HEK293 (cell line): Measurements from ENCODE around the gene ZBTB1.

ENCODE experiments used
- GLIS2 ChIP-seq: fragments of 450-650 bp; formaldehyde crosslinking; IDR thresholded peaks from 2 replicates; pipeline ENCODE4 v1.5.1; 2016; ENCODE audit warnings: missing biosample characterization, missing genetic modification characterization
- KLF1 ChIP-seq: fragments of 450-650 bp; formaldehyde crosslinking; IDR thresholded peaks from 2 replicates; pipeline ENCODE4 v1.5.1; 2016; ENCODE audit warnings: missing biosample characterization, missing genetic modification characterization
- MYNN ChIP-seq: fragments of 450-650 bp; formaldehyde crosslinking; IDR thresholded peaks from 2 replicates; pipeline ENCODE4 v1.5.1; 2016; ENCODE audit warnings: missing biosample characterization, missing genetic modification characterization, borderline replicate concordance
- RBAK ChIP-seq: fragments of 450-650 bp; formaldehyde crosslinking; IDR thresholded peaks from 2 replicates; pipeline ENCODE4 v1.5.1; 2016; ENCODE audit warnings: missing biosample characterization, missing genetic modification characterization
- SALL2 ChIP-seq: fragments of 450-650 bp; formaldehyde crosslinking; IDR thresholded peaks from 2 replicates; pipeline ENCODE4 v1.5.0; 2017; ENCODE audit warnings: missing biosample characterization, mild to moderate bottlenecking, missing genetic modification characterization, borderline replicate concordance
- SP7 ChIP-seq: fragments of 450-650 bp; formaldehyde crosslinking; IDR thresholded peaks from 2 replicates; pipeline ENCODE4 v1.5.1; 2016; ENCODE audit warnings: missing biosample characterization, missing genetic modification characterization
- ZBTB1 ChIP-seq: fragments of 450-650 bp; formaldehyde crosslinking; IDR thresholded peaks from 2 replicates; pipeline ENCODE4 v1.5.1; 2016; ENCODE audit warnings: missing biosample characterization, missing genetic modification characterization
- ZBTB48 ChIP-seq: fragments of 450-650 bp; formaldehyde crosslinking; IDR thresholded peaks from 2 replicates; pipeline ENCODE4 v1.5.1; 2016; ENCODE audit warnings: missing biosample characterization, missing genetic modification characterization
- ZFP37 ChIP-seq: fragments of 450-650 bp; formaldehyde crosslinking; IDR thresholded peaks from 2 replicates; pipeline ENCODE4 v1.5.1; 2016; ENCODE audit warnings: missing biosample characterization, missing genetic modification characterization
- ZFP41 ChIP-seq: fragments of 450-650 bp; formaldehyde crosslinking; IDR thresholded peaks from 2 replicates; pipeline ENCODE4 v1.5.1; 2016; ENCODE audit warnings: missing biosample characterization, missing genetic modification characterization, borderline replicate concordance
- ZIC2 ChIP-seq: fragments of 450-650 bp; formaldehyde crosslinking; IDR thresholded peaks from 2 replicates; pipeline ENCODE4 v1.5.1; 2016; ENCODE audit warnings: missing biosample characterization, missing genetic modification characterization
- ZNF341 ChIP-seq: fragments of 450-650 bp; formaldehyde crosslinking; IDR thresholded peaks from 2 replicates; pipeline ENCODE4; 2016; ENCODE audit warnings: low read depth, missing biosample characterization, missing genetic modification characterization
- ZNF394 ChIP-seq: fragments of 450-650 bp; formaldehyde crosslinking; IDR thresholded peaks from 2 replicates; pipeline ENCODE4 v1.5.1; 2016; ENCODE audit warnings: missing biosample characterization, missing genetic modification characterization, mild to moderate bottlenecking, moderate library complexity, borderline replicate concordance
- ZNF48 ChIP-seq: fragments of 450-650 bp; formaldehyde crosslinking; IDR thresholded peaks from 2 replicates; pipeline ENCODE4 v1.5.1; 2016; ENCODE audit warnings: missing biosample characterization, missing genetic modification characterization
- ZNF558 ChIP-seq: fragments of 450-650 bp; formaldehyde crosslinking; IDR thresholded peaks from 2 replicates; pipeline ENCODE4 v1.5.1; 2016; ENCODE audit warnings: missing biosample characterization, missing genetic modification characterization
- ZNF561 ChIP-seq: fragments of 450-650 bp; IDR thresholded peaks from 2 replicates; pipeline ENCODE4 v1.5.1; 2018; ENCODE audit warnings: missing biosample characterization, missing genetic modification characterization, borderline replicate concordance
- ZNF571 ChIP-seq: fragments of 450-650 bp; formaldehyde crosslinking; IDR thresholded peaks from 2 replicates; pipeline ENCODE4 v1.5.0; 2017; ENCODE audit warnings: missing biosample characterization, missing genetic modification characterization
- ZNF629 ChIP-seq: fragments of 450-650 bp; formaldehyde crosslinking; IDR thresholded peaks from 2 replicates; pipeline ENCODE4 v1.5.1; 2017; ENCODE audit warnings: missing biosample characterization, missing genetic modification characterization
- ZNF76 ChIP-seq: fragments of 450-650 bp; formaldehyde crosslinking; IDR thresholded peaks from 2 replicates; pipeline ENCODE4; 2016; ENCODE audit warnings: low read depth, missing biosample characterization, missing genetic modification characterization, borderline replicate concordance
- ZNF776 ChIP-seq: fragments of 450-650 bp; formaldehyde crosslinking; IDR thresholded peaks from 2 replicates; pipeline ENCODE4 v1.5.0; 2017; ENCODE audit warnings: missing biosample characterization, missing genetic modification characterization, borderline replicate concordance
- ZXDB ChIP-seq: fragments of 450-650 bp; formaldehyde crosslinking; IDR thresholded peaks from 2 replicates; pipeline ENCODE4 v1.5.1; 2016; ENCODE audit warnings: missing biosample characterization, missing genetic modification characterization
- TF ChIP-seq, protein P1 (sequence below): fragments of 450-650 bp; IDR thresholded peaks from 2 replicates; pipeline ENCODE4 v1.5.1; 2018; ENCODE audit warnings: missing biosample characterization, missing genetic modification characterization
- TF ChIP-seq, protein P2 (sequence below): fragments of 450-650 bp; formaldehyde crosslinking; IDR thresholded peaks from 2 replicates; pipeline ENCODE4 v1.5.1; 2017; ENCODE audit warnings: missing biosample characterization, missing genetic modification characterization
- TF ChIP-seq, protein P3 (sequence below): fragments of 450-650 bp; formaldehyde crosslinking; optimal IDR thresholded peaks from 2 replicates; pipeline ENCODE3; 2016; ENCODE audit warnings: missing biosample characterization, mild to moderate bottlenecking, missing genetic modification characterization

The ZBTB1 gene

DNA sequence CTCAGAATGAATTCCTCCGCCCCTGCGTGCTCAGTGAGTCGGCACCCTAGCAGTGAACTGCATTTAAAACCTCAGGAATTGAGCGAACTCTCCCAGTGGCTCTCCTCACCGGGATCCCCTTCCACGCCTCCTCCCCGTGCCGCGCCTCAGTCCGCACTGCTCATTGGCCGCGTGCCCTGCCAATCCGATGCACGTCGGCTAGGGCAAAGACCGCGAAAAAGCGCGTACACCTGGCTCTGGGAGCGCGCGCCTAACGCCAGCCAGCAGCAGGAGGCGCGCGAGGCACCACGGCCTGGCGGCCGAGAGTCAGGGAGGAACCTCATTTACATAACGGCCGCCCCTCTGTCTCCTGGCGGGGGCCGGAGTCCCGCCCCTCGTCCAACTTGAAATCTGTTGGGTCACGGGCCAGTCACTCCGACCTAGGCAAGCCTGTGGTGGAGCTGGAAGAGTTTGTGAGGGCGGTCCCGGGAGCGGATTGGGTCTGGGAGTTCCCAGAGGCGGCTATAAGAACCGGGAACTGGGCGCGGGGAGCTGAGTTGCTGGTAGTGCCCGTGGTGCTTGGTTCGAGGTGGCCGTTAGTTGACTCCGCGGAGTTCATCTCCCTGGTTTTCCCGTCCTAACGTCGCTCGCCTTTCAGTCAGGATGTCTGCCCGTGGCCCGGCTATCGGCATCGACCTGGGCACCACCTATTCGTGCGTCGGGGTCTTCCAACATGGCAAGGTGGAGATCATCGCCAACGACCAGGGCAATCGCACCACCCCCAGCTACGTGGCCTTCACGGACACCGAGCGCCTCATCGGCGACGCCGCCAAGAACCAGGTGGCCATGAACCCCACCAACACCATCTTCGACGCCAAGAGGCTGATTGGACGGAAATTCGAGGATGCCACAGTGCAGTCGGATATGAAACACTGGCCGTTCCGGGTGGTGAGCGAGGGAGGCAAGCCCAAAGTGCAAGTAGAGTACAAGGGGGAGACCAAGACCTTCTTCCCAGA is 35.9 kb downstream of the ZBTB1 start, which contains the start of gene HSPA2 (continued):
- TF ChIP-seq RBAK (tag by site-specific recombination) (no peak), MYNN (tag by site-specific recombination) (no peak), ZBTB48 (tag by site-specific recombination) (no peak), ZIC2 (peak; percentile 18; the same call in 1 of the 2 replicates), ZNF561 (tag by site-specific recombination) (no peak), ZNF48 (tag by site-specific recombination) (no peak), ZNF558 (tag by site-specific recombination) (no peak), ZNF629 (tag by site-specific recombination) (no peak), ZBTB1 (no peak), KLF1 (peak; percentile 28; the same call in 1 of the 2 replicates), ZNF394 (tag by site-specific recombination) (no peak), GLIS2 (tag by site-specific recombination) (peak; percentile 30), ZNF341 (tag by site-specific recombination) (peak; percentile 71), SALL2 (tag by site-specific recombination) (no peak), ZNF76 (tag by site-specific recombination) (peak; percentile 9; the same call in 1 of the 2 replicates), ZFP37 (no peak), ZNF776 (tag by site-specific recombination) (no peak), ZNF571 (tag by site-specific recombination) (no peak), ZFP41 (tag by site-specific recombination) (no peak), ZXDB (tag by site-specific recombination) (peak; percentile 59), SP7 (tag by site-specific recombination) (peak; percentile 10; the same call in 1 of the 2 replicates)
- TF ChIP-seq, protein P1, sequence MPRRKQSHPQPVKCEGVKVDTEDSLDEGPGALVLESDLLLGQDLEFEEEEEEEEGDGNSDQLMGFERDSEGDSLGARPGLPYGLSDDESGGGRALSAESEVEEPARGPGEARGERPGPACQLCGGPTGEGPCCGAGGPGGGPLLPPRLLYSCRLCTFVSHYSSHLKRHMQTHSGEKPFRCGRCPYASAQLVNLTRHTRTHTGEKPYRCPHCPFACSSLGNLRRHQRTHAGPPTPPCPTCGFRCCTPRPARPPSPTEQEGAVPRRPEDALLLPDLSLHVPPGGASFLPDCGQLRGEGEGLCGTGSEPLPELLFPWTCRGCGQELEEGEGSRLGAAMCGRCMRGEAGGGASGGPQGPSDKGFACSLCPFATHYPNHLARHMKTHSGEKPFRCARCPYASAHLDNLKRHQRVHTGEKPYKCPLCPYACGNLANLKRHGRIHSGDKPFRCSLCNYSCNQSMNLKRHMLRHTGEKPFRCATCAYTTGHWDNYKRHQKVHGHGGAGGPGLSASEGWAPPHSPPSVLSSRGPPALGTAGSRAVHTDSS (tag by site-specific recombination) = no peak
- TF ChIP-seq, protein P2, sequence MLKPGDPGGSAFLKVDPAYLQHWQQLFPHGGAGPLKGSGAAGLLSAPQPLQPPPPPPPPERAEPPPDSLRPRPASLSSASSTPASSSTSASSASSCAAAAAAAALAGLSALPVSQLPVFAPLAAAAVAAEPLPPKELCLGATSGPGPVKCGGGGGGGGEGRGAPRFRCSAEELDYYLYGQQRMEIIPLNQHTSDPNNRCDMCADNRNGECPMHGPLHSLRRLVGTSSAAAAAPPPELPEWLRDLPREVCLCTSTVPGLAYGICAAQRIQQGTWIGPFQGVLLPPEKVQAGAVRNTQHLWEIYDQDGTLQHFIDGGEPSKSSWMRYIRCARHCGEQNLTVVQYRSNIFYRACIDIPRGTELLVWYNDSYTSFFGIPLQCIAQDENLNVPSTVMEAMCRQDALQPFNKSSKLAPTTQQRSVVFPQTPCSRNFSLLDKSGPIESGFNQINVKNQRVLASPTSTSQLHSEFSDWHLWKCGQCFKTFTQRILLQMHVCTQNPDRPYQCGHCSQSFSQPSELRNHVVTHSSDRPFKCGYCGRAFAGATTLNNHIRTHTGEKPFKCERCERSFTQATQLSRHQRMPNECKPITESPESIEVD (tag by site-specific recombination) = no peak
- TF ChIP-seq, protein P3, sequence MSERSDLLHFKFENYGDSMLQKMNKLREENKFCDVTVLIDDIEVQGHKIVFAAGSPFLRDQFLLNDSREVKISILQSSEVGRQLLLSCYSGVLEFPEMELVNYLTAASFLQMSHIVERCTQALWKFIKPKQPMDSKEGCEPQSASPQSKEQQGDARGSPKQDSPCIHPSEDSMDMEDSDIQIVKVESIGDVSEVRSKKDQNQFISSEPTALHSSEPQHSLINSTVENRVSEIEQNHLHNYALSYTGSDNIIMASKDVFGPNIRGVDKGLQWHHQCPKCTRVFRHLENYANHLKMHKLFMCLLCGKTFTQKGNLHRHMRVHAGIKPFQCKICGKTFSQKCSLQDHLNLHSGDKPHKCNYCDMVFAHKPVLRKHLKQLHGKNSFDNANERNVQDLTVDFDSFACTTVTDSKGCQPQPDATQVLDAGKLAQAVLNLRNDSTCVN (tag by site-specific recombination) = peak; percentile 96
